Measurements from ENCODE around the gene FGFR2. TPM values are rescaled to one million over a fixed set of nuclear protein-coding genes. Genes with fewer than 3 reads are reported as not detected.

The FGFR2 gene
- total RNA-seq, 1 donor from 2014 or later = 22.6 TPM

GRCh38 chr10:121592155-121592890 lies 5.9 kb downstream of the FGFR2 start:
- ATAC-seq (no peak), DNase-seq (ENCODE audit: low spot score) (no peak)

- DNase-seq (ENCODE audit: low spot score) = no peak
- no peak for ATAC-seq
Observed at GRCh38 chr10:121591186-121591585, 7.1 kb downstream of the FGFR2 start.

GRCh38 chr10:121590772-121591171 lies 7.5 kb downstream of the FGFR2 start:
- ATAC-seq (no peak), DNase-seq (ENCODE audit: low spot score) (no peak)

GRCh38 chr10:121589553-121589952 lies 8.7 kb downstream of the FGFR2 start:
- no peak for ATAC-seq
- DNase-seq (ENCODE audit: low spot score) = no peak

- no peak for ATAC-seq
- DNase-seq (ENCODE audit: low spot score) = no peak
Observed at GRCh38 chr10:121583857-121584256, 14.4 kb downstream of the FGFR2 start.

GRCh38 chr10:121583258-121583657 lies 15.0 kb downstream of the FGFR2 start:
- DNase-seq (ENCODE audit: low spot score) (no peak), ATAC-seq (no peak)

- DNase-seq (ENCODE audit: low spot score) (no peak), ATAC-seq (no peak)
Observed at GRCh38 chr10:121580276-121581116, 17.7 kb downstream of the FGFR2 start.

GRCh38 chr10:121579656-121580055 lies 18.6 kb downstream of the FGFR2 start:
- ATAC-seq = no peak
- no peak for DNase-seq (ENCODE audit: low spot score)

- no peak for DNase-seq (ENCODE audit: low spot score)
- ATAC-seq = no peak
Observed at GRCh38 chr10:121578965-121579364, 19.3 kb downstream of the FGFR2 start.

GRCh38 chr10:121578298-121578697 lies 19.9 kb downstream of the FGFR2 start:
- ATAC-seq = no peak
- DNase-seq (ENCODE audit: low spot score) = no peak

GRCh38 chr10:121577568-121577967 lies 20.7 kb downstream of the FGFR2 start:
- DNase-seq (ENCODE audit: low spot score) (no peak), ATAC-seq (no peak)

- ATAC-seq (no peak), DNase-seq (ENCODE audit: low spot score) (no peak)
Observed at GRCh38 chr10:121576139-121576538, 22.1 kb downstream of the FGFR2 start.

GRCh38 chr10:121574519-121575166 lies 23.6 kb downstream of the FGFR2 start:
- no peak for ATAC-seq

GRCh38 chr10:121573538-121573941 lies 24.7 kb downstream of the FGFR2 start:
- no peak for DNase-seq (ENCODE audit: low spot score)
- ATAC-seq = no peak

More at GRCh38 chr10:121574519-121575166, 23.6 kb downstream of the FGFR2 start:
- no peak for DNase-seq (ENCODE audit: low spot score)

- no peak for ATAC-seq
- DNase-seq (ENCODE audit: low spot score) = no peak
Observed at GRCh38 chr10:121572859-121573537, 25.2 kb downstream of the FGFR2 start.

- ATAC-seq = no peak
- DNase-seq (ENCODE audit: low spot score) = no peak
Observed at GRCh38 chr10:121570315-121570714, 27.9 kb downstream of the FGFR2 start.

- no peak for DNase-seq (ENCODE audit: low spot score)
- no peak for ATAC-seq
Observed at GRCh38 chr10:121568275-121568674, 30.0 kb downstream of the FGFR2 start.

GRCh38 chr10:121567569-121567968 lies 30.7 kb downstream of the FGFR2 start:
- ATAC-seq (peak; percentile 71), DNase-seq (ENCODE audit: low spot score) (no peak)

- ATAC-seq = no peak
- no peak for DNase-seq (ENCODE audit: low spot score)
Observed at GRCh38 chr10:121566755-121567154, 31.5 kb downstream of the FGFR2 start.

- DNase-seq (ENCODE audit: low spot score) (no peak), ATAC-seq (no peak)
Observed at GRCh38 chr10:121559326-121560026, 38.8 kb downstream of the FGFR2 start.
